ENCODE data around the gene PABPN1.
A peak's percentile ranks its signal among the peaks of the same experiment; 100 is the strongest.

Gene PABPN1

GRCh38 chr14:23326491-23327332 is 5.5 kb downstream of the PABPN1 start:
- peak; percentile 8 for DNase-seq
- Histone ChIP-seq H3K27ac (ENCODE audit: low read length) (no peak overlapping the region), H3K4me1 (ENCODE audit: low read length) (peaks cover 4% of the 10 kb centered on the region; the same call in 1 of the 2 replicates), H3K9ac (ENCODE audit: low read length) (no peak overlapping the region), H3K4me3 (ENCODE audit: low read length) (no peak overlapping the region), H3K9me3 (replicated peaks; ENCODE audit: insufficient read depth, low read length) (no peaks in the 10 kb centered on the region), H4K20me1 (ENCODE audit: insufficient read depth, low read length) (no peaks in the 10 kb centered on the region), H2AFZ (ENCODE audit: low read length) (no peak overlapping the region), H3F3A (ENCODE audit: insufficient read depth, low read length) (no peaks in the 10 kb centered on the region), H3K79me2 (ENCODE audit: low read length) (peaks cover 18% of the 10 kb centered on the region), H3K27me3 (replicated peaks; ENCODE audit: insufficient read depth, low read length) (no peaks in the 10 kb centered on the region), H3K9me2 (replicated peaks; ENCODE audit: insufficient read depth, low read length) (no peaks in the 10 kb centered on the region), H3K36me3 (replicated peaks; ENCODE audit: insufficient read depth, low read length) (no peaks in the 10 kb centered on the region), H3K4me2 (ENCODE audit: low read depth, low read length) (no peak overlapping the region)
- no peak for TF ChIP-seq EZH2phosphoT487 (IDR thresholded peaks at IDR 0.05; ENCODE audit: low read length)
- TF ChIP-seq CTCF (IDR thresholded peaks at IDR 0.05; ENCODE audit: low read length) = no peak
- TF ChIP-seq EZH2 (optimal IDR thresholded peaks at IDR 0.05; ENCODE audit: low read depth, low read length) = no peak

- Histone ChIP-seq H3K4me3 (ENCODE audit: low read length) (no peak overlapping the region), H3K27me3 (replicated peaks; ENCODE audit: insufficient read depth, low read length) (no peaks in the 10 kb centered on the region), H3F3A (ENCODE audit: insufficient read depth, low read length) (no peaks in the 10 kb centered on the region), H3K9me2 (replicated peaks; ENCODE audit: insufficient read depth, low read length) (no peaks in the 10 kb centered on the region), H3K4me1 (ENCODE audit: low read length) (peaks cover 4% of the 10 kb centered on the region; the same call in 1 of the 2 replicates), H3K79me2 (ENCODE audit: low read length) (peaks cover 5% of the 10 kb centered on the region), H2AFZ (ENCODE audit: low read length) (no peak overlapping the region), H3K4me2 (ENCODE audit: low read depth, low read length) (no peak overlapping the region), H3K27ac (ENCODE audit: low read length) (no peak overlapping the region), H4K20me1 (ENCODE audit: insufficient read depth, low read length) (no peaks in the 10 kb centered on the region), H3K9ac (ENCODE audit: low read length) (no peak overlapping the region), H3K36me3 (replicated peaks; ENCODE audit: insufficient read depth, low read length) (no peaks in the 10 kb centered on the region), H3K9me3 (replicated peaks; ENCODE audit: insufficient read depth, low read length) (no peaks in the 10 kb centered on the region)
- TF ChIP-seq CTCF (IDR thresholded peaks at IDR 0.05; ENCODE audit: low read length) (peak; percentile 59), EZH2phosphoT487 (IDR thresholded peaks at IDR 0.05; ENCODE audit: low read length) (no peak)
- peak; percentile 52 for DNase-seq
Measured at GRCh38 chr14:23327947-23328744, 6.9 kb downstream of the PABPN1 start.

- no peaks in the 10 kb centered on the region for H3K4me1 ChIP-seq (ENCODE audit: low read length)
- H3K9me2 ChIP-seq (replicated peaks; ENCODE audit: insufficient read depth, low read length) = no peaks in the 10 kb centered on the region
- no peaks in the 10 kb centered on the region for H3K79me2 ChIP-seq (ENCODE audit: low read length)
- no peak overlapping the region for H2AFZ ChIP-seq (ENCODE audit: low read length)
- H3K27me3 ChIP-seq (replicated peaks; ENCODE audit: insufficient read depth, low read length) = no peaks in the 10 kb centered on the region
- no peak for TF ChIP-seq CTCF (IDR thresholded peaks at IDR 0.05; ENCODE audit: low read length)
- no peak for TF ChIP-seq EZH2 (optimal IDR thresholded peaks at IDR 0.05; ENCODE audit: low read depth, low read length)
- TF ChIP-seq EZH2phosphoT487 (IDR thresholded peaks at IDR 0.05; ENCODE audit: low read length) = no peak
- H3K9me3 ChIP-seq (replicated peaks; ENCODE audit: insufficient read depth, low read length) = no peaks in the 10 kb centered on the region
- H3F3A ChIP-seq (ENCODE audit: insufficient read depth, low read length) = no peaks in the 10 kb centered on the region
- no peak overlapping the region for H3K27ac ChIP-seq (ENCODE audit: low read length)
- no peaks in the 10 kb centered on the region for H3K36me3 ChIP-seq (replicated peaks; ENCODE audit: insufficient read depth, low read length)
- H3K4me2 ChIP-seq (ENCODE audit: low read depth, low read length) = no peak overlapping the region
- no peak overlapping the region for H3K4me3 ChIP-seq (ENCODE audit: low read length)
- no peak overlapping the region for H3K9ac ChIP-seq (ENCODE audit: low read length)
- H4K20me1 ChIP-seq (ENCODE audit: insufficient read depth, low read length) = no peaks in the 10 kb centered on the region
- DNase-seq = no peak
Measured at GRCh38 chr14:23335623-23336022, 14.4 kb downstream of the PABPN1 start.
